ENCODE measurements around the gene OTOF.

The OTOF gene

GRCh38 chr2:26477126-26477910, 606 bp downstream of the OTOF start:
- peaks cover 12% of the 10 kb centered on the region for H3K4me1 ChIP-seq (ENCODE audit: control insufficient read depth, insufficient read depth, low read length)
- no peaks in the 10 kb centered on the region for H3K27me3 ChIP-seq (ENCODE audit: control insufficient read depth, insufficient read depth, low read length)
- no peak overlapping the region for H3K9ac ChIP-seq (ENCODE audit: low read length)
- H3K4me3 ChIP-seq (ENCODE audit: low read length), result no peak overlapping the region
- H3K9me3 ChIP-seq (ENCODE audit: control insufficient read depth, low read length), result no peaks in the 10 kb centered on the region
- H3K36me3 ChIP-seq (ENCODE audit: control insufficient read depth, insufficient read depth, low read length), result no peaks in the 10 kb centered on the region

GRCh38 chr2:26475832-26476501, 2.0 kb downstream of the OTOF start:
- H3K36me3 ChIP-seq (ENCODE audit: control insufficient read depth, insufficient read depth, low read length), result no peaks in the 10 kb centered on the region

GRCh38 chr2:26475037-26475436, 2.9 kb downstream of the OTOF start:
- no peaks in the 10 kb centered on the region for H3K9me3 ChIP-seq (ENCODE audit: control insufficient read depth, low read length)

More at GRCh38 chr2:26475832-26476501, 2.0 kb downstream of the OTOF start:
- Histone ChIP-seq H3K27me3 (ENCODE audit: control insufficient read depth, insufficient read depth, low read length) (no peaks in the 10 kb centered on the region), H3K4me3 (ENCODE audit: low read length) (no peak overlapping the region), H3K9ac (ENCODE audit: low read length) (no peak overlapping the region), H3K4me1 (ENCODE audit: control insufficient read depth, insufficient read depth, low read length) (peaks cover 12% of the 10 kb centered on the region), H3K9me3 (ENCODE audit: control insufficient read depth, low read length) (no peaks in the 10 kb centered on the region)

DNA sequence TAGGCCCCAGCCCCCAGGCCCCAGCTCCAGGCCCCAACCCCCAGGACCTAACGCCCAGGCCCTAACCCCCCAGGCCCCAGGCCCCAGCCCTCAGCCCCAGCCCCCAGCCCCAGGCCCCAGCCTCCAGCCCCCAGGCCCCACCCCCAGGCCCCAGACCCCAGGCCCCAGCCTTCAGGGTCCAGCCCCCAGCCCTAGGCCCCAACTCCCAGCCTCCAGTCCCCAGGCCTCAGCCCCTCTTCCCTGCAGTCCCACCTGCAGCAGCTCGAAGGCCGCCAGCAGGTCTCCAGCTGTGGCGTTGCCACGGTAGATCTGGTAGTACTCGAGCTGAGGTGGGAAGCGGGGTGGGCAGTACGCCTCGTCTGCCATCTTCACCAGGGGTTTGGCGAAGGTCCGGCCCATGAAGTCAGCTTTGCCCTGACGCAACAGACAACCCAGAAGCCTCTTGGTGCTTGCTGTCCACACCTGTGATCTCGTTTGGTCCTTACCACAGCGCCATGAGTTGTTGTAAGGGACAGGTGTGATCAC, 3.6 kb downstream of the OTOF start:
- H3K4me1 ChIP-seq (ENCODE audit: control insufficient read depth, insufficient read depth, low read length), result no peaks in the 10 kb centered on the region
- no peaks in the 10 kb centered on the region for H3K9me3 ChIP-seq (ENCODE audit: control insufficient read depth, low read length)
- H3K9ac ChIP-seq (ENCODE audit: low read length), result no peak overlapping the region
- H3K4me3 ChIP-seq (ENCODE audit: low read length), result no peak overlapping the region
- H3K27me3 ChIP-seq (ENCODE audit: control insufficient read depth, insufficient read depth, low read length), result no peaks in the 10 kb centered on the region
- no peaks in the 10 kb centered on the region for H3K36me3 ChIP-seq (ENCODE audit: control insufficient read depth, insufficient read depth, low read length)

More at GRCh38 chr2:26475037-26475436, 2.9 kb downstream of the OTOF start:
- Histone ChIP-seq H3K4me3 (ENCODE audit: low read length) (no peak overlapping the region), H3K27me3 (ENCODE audit: control insufficient read depth, insufficient read depth, low read length) (no peaks in the 10 kb centered on the region), H3K4me1 (ENCODE audit: control insufficient read depth, insufficient read depth, low read length) (peaks cover 5% of the 10 kb centered on the region), H3K9ac (ENCODE audit: low read length) (no peak overlapping the region), H3K36me3 (ENCODE audit: control insufficient read depth, insufficient read depth, low read length) (no peaks in the 10 kb centered on the region)

GRCh38 chr2:26473796-26474195, 4.1 kb downstream of the OTOF start:
- Histone ChIP-seq H3K9ac (ENCODE audit: low read length) (no peak overlapping the region), H3K4me3 (ENCODE audit: low read length) (no peak overlapping the region), H3K4me1 (ENCODE audit: control insufficient read depth, insufficient read depth, low read length) (no peaks in the 10 kb centered on the region), H3K36me3 (ENCODE audit: control insufficient read depth, insufficient read depth, low read length) (no peaks in the 10 kb centered on the region), H3K27me3 (ENCODE audit: control insufficient read depth, insufficient read depth, low read length) (no peaks in the 10 kb centered on the region), H3K9me3 (ENCODE audit: control insufficient read depth, low read length) (no peaks in the 10 kb centered on the region)

GRCh38 chr2:26472821-26473655, 4.9 kb downstream of the OTOF start:
- Histone ChIP-seq H3K9me3 (ENCODE audit: control insufficient read depth, low read length) (no peaks in the 10 kb centered on the region), H3K4me3 (ENCODE audit: low read length) (no peak overlapping the region), H3K27me3 (ENCODE audit: control insufficient read depth, insufficient read depth, low read length) (no peaks in the 10 kb centered on the region), H3K4me1 (ENCODE audit: control insufficient read depth, insufficient read depth, low read length) (no peaks in the 10 kb centered on the region), H3K36me3 (ENCODE audit: control insufficient read depth, insufficient read depth, low read length) (no peaks in the 10 kb centered on the region), H3K9ac (ENCODE audit: low read length) (no peak overlapping the region)

DNA sequence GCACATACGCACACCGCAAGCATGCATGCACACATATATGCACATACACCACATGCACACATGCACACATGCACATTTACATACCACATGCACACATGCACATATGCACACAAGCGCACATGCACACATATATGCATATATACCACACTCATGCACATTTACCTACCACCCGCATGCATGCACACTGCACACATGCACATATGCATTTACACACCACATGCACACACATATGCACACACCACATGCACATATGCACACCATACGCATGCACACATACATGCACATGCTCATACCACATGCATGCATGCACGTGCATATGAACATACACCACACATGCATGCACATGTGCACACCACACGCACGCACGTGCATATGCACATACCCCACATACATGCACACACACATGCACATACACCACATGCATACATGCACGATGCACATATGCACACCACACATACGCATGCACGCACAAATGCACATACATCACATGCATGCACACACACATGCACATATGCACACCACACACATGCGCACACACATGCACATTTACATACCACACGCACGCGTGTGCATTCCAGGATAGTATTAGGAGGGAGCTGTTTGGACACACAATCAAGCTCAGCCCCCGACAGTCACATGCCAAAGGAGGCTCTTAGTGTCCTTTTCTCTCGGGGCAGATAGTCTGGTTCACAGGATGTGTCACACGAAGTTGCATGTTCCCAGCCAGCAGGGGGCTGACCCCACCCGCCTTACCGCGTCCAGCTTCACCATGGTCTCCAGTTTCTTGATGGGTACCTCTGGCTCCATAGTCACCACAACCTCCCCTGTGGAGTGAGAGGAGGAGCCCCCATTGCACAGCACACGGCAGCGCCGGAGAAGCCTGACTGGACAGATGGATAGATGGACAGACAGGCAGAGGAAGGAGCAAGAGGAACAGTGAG, 5.9 kb downstream of the OTOF start:
- Histone ChIP-seq H3K9ac (ENCODE audit: low read length) (no peak overlapping the region), H3K9me3 (ENCODE audit: control insufficient read depth, low read length) (no peaks in the 10 kb centered on the region), H3K4me3 (ENCODE audit: low read length) (no peak overlapping the region), H3K4me1 (ENCODE audit: control insufficient read depth, insufficient read depth, low read length) (no peaks in the 10 kb centered on the region), H3K27me3 (ENCODE audit: control insufficient read depth, insufficient read depth, low read length) (no peaks in the 10 kb centered on the region), H3K36me3 (ENCODE audit: control insufficient read depth, insufficient read depth, low read length) (no peaks in the 10 kb centered on the region)

DNA sequence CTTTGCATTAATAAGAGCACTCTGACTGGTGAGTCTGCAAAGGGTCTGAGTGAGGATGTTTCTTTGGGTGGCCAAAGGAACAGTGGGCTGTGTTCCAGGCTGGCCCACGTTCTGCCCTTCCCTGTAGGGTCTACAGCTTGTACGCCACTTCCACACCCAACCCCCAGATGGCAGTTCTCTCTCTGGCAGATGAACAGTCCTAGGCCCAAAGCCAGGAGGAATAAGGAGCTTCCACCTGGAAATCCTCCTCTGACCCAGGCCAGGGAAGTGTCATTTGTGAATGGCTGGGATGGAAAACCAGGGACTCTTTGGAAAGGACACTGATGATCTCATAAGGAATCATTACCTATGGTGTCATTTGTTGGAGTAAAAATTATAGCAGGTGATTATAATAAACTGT, 6.6 kb downstream of the OTOF start:
- no peaks in the 10 kb centered on the region for H3K4me1 ChIP-seq (ENCODE audit: control insufficient read depth, insufficient read depth, low read length)
- H3K9ac ChIP-seq (ENCODE audit: low read length), result no peak overlapping the region
- no peak overlapping the region for H3K4me3 ChIP-seq (ENCODE audit: low read length)
- no peaks in the 10 kb centered on the region for H3K36me3 ChIP-seq (ENCODE audit: control insufficient read depth, insufficient read depth, low read length)
- no peaks in the 10 kb centered on the region for H3K9me3 ChIP-seq (ENCODE audit: control insufficient read depth, low read length)
- H3K27me3 ChIP-seq (ENCODE audit: control insufficient read depth, insufficient read depth, low read length), result no peaks in the 10 kb centered on the region

DNA sequence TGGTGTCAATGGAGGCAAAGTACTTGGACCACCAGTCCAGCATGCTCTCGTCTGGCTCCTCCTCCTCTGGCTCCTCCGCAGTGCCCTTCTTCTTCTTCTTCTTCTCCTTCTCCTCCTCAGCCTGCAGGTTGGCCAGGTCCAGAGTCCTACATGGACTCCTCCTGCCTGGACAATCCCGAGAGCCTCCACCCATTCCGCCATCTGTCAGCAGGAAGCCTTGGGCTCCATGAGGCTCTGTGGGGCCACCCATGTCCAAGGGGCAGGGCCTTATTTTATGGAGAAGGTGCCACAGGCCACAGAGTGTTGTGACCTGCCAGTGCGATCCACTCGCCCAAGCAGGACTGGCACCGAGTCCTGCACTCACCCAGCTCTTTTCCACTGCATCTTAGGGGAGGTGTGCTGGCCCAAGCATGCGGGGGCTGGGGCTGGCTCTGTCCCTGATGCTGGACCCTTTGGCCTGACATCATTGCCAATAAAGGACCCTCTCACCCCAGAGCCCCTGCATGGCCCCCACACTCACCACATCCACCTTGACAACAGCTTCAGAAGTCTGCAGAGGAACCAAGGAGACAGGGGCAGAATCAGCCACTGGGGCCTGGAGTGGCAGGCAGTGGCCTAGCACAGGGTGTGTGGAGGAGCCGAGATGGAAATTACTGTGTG, 7.2 kb downstream of the OTOF start:
- no peaks in the 10 kb centered on the region for H3K36me3 ChIP-seq (ENCODE audit: control insufficient read depth, insufficient read depth, low read length)
- no peak overlapping the region for H3K4me3 ChIP-seq (ENCODE audit: low read length)
- no peaks in the 10 kb centered on the region for H3K9me3 ChIP-seq (ENCODE audit: control insufficient read depth, low read length)
- H3K27me3 ChIP-seq (ENCODE audit: control insufficient read depth, insufficient read depth, low read length), result no peaks in the 10 kb centered on the region
- H3K4me1 ChIP-seq (ENCODE audit: control insufficient read depth, insufficient read depth, low read length), result no peaks in the 10 kb centered on the region
- no peak overlapping the region for H3K9ac ChIP-seq (ENCODE audit: low read length)

DNA sequence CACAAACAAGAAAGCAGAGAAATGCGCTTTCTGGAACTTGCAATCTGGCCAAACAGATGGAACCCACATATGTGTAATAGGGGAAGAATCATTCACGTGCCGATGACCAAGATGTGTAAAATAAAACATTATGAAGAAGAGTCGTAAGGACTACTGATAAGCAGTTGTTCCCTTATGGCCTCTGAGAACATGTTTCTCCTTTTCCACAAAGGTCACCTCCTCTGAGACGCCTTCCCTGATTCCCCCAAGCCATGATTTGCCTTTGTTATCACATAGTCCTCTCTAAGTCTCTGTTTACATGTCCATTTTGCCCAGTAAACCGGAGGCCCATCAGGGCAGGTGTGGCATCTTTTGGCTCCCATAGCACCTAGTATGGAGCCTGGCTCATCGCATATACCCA, 8.0 kb downstream of the OTOF start:
- Histone ChIP-seq H3K9me3 (ENCODE audit: control insufficient read depth, low read length) (no peaks in the 10 kb centered on the region), H3K9ac (ENCODE audit: low read length) (no peak overlapping the region), H3K4me1 (ENCODE audit: control insufficient read depth, insufficient read depth, low read length) (no peaks in the 10 kb centered on the region), H3K27me3 (ENCODE audit: control insufficient read depth, insufficient read depth, low read length) (no peaks in the 10 kb centered on the region), H3K36me3 (ENCODE audit: control insufficient read depth, insufficient read depth, low read length) (no peaks in the 10 kb centered on the region), H3K4me3 (ENCODE audit: low read length) (no peak overlapping the region)
